ENCODE data around the gene MAGED2.
"Not testable (repeated sequence)": the region's sequence is repeated elsewhere in the genome, so short reads cannot be mapped to it uniquely, and the experiment has no call there.

MAGED2 gene

DNA sequence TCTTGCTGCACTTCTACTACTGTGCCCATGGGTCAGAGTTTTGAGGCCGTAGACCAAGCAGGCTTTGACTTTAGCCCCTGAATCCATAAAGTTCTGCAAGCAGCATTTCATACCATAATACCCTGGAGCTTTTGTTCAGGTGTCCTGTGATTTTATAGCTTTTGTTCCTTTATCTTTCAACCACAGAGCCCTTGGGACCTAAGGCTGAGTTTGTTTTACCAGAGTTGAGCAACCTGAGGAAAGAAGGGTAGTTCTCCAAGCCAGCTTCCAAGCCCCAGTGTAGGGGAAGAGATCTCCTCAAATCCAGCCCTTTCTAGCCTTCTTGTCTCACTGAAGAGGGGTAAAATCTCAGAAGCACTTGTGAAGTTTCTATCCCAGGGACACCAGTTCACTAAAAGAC is 35.1 kb downstream of the MAGED2 start:
- Mint-ChIP-seq H3K27me3 (no peaks in the 10 kb centered on the region), H3K4me3 (no peak overlapping the region), H3K9me3 (no peaks in the 10 kb centered on the region), H3K4me1 (no peaks in the 10 kb centered on the region), H3K27ac (no peak overlapping the region)
- no peak for ATAC-seq
- DNase-seq = no peak

DNA sequence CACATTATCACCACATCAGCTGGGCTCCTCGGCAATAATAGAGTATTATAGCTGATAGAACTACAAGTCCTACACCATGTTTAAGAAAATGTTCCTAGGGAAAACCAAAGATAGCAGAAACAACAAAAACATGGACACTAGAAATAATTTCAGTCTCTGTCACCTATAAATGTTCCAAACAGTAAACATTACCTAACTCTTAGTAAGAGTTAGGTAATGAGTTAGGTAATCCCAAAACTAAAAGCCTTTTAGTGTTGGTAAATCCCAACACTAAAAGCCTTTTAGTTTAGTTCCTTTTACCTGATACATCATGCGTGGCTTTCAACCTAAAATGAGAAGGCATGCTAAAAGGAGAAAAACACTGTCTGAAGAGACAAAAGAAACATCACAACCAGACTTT is 35.5 kb downstream of the MAGED2 start:
- Mint-ChIP-seq H3K4me1 (no peaks in the 10 kb centered on the region), H3K27me3 (no peaks in the 10 kb centered on the region), H3K9me3 (no peaks in the 10 kb centered on the region)

DNA sequence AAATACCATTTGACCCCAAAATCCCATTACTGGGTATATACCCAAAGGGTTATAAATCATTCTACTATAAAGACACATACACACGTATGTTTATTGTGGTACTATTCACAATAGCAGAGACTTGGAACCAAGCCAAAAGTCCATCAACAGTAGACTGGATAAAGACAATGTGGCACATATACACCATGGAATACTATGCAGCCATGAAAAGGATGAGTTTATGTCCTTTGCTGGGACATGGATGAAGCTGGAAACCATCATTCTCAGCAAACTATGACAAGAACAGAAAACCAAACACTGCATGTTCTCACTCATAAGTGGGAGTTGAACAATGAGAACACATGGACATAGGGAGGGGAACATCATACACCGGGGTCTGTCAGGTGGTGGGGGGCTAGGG is 40.2 kb downstream of the MAGED2 start:
- not testable (repeated sequence) for H3K27ac Mint-ChIP-seq, H3K4me3 Mint-ChIP-seq, DNase-seq, H3K27me3 Mint-ChIP-seq, ATAC-seq, H3K9me3 Mint-ChIP-seq, H3K4me1 Mint-ChIP-seq

More for the DNA sequence above, 35.5 kb downstream of the MAGED2 start:
- ATAC-seq (no peak), DNase-seq (no peak)
- Mint-ChIP-seq H3K27ac (no peak overlapping the region), H3K4me3 (no peak overlapping the region)

DNA sequence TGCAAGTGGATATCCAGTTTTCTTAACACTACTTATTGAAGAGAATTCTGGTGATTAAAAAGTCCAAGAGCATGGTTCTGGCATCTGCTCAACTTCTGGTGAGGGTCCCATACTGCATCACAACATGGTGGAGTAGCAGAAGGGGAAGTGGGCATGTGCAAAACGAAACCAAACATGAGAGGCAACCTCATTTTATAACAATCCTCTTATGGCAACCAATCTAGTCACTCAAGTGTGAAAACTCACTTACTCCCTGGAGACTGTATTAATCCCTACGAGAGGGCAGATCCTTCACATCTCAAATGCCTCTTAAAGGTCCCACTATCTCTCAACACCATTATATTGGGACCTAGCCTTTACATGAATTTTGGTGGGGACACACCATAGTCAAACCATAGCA is 57.7 kb downstream of the MAGED2 start:
- DNase-seq = no peak
- Mint-ChIP-seq H3K27ac (no peak overlapping the region), H3K4me3 (no peak overlapping the region), H3K4me1 (no peaks in the 10 kb centered on the region), H3K9me3 (peaks cover 6 to 10% of the 10 kb centered on the region in 2 donors), H3K27me3 (no peaks in the 10 kb centered on the region)
- ATAC-seq = no peak

Data from stimulated activated naive CD8-positive, alpha-beta T cell treated with anti-CD3 and anti-CD28 coated beads, Interleukin-15, amount 100 ng/mL, for 72 hours (primary cell).